MM.1S (cell line): Measurements from ENCODE around the gene DLGAP1.

Source experiments
- EZH2 ChIP-seq: fragments of 300-600 bp; sonication (generic); optimal IDR thresholded peaks from 2 replicates; pipeline ENCODE3; 2017; ENCODE audit warnings: low read depth, mild to moderate bottlenecking, antibody characterized with exemption, low read length, mixed read lengths
- TF ChIP-seq, protein P1 (sequence below): fragments of 300-600 bp; sonication (generic); IDR thresholded peaks from 2 replicates; pipeline ENCODE4 v1.5.1; 2016; ENCODE audit warnings: antibody characterized with exemption, low read length, mixed read lengths

DNA sequence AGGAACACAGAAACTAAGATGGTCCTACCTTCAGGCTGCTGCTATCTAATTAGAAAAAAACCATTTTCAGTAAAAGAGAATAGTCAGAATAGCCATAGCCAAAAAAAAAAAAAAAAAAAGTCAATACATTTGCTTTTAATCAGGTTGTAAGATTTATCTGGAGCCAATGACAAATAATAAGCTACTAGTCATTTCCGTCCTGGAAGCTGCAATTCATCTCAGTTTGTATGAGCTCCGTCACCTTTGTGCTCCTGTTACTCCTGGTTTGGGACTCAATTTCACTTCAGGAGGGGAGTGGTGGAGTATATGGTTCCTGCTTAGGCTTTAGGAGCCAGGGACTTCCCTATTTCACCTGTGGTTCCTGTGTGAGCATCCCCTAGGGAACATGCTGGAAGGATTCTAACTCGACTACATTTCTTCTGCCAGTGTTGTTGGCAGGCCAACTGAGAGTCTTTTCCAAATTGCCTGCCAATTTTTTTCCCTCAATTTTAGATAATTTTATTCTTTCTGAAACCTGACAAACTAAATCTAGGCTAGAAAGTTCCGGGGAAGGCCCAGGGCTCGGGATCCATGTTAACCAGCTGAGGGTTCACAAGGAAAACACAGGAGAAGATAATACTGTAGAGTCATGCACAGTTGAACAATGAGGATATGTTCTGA, 481.8 kb downstream of the DLGAP1 start:
- TF ChIP-seq, protein P1, sequence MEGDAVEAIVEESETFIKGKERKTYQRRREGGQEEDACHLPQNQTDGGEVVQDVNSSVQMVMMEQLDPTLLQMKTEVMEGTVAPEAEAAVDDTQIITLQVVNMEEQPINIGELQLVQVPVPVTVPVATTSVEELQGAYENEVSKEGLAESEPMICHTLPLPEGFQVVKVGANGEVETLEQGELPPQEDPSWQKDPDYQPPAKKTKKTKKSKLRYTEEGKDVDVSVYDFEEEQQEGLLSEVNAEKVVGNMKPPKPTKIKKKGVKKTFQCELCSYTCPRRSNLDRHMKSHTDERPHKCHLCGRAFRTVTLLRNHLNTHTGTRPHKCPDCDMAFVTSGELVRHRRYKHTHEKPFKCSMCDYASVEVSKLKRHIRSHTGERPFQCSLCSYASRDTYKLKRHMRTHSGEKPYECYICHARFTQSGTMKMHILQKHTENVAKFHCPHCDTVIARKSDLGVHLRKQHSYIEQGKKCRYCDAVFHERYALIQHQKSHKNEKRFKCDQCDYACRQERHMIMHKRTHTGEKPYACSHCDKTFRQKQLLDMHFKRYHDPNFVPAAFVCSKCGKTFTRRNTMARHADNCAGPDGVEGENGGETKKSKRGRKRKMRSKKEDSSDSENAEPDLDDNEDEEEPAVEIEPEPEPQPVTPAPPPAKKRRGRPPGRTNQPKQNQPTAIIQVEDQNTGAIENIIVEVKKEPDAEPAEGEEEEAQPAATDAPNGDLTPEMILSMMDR: no peak
- TF ChIP-seq EZH2: no peak
